ENCODE results near the gene BACH2.

- no peak for TF ChIP-seq CTCF (IDR thresholded peaks at IDR 0.05)
- TF ChIP-seq POLR2A (IDR thresholded peaks at IDR 0.05), result no peak
These were observed 219.9 kb downstream of the BACH2 start for GRCh38 chr6:90076511-90077415.
